ENCODE data around the gene ZG16.
"Not testable (repeated sequence)": the region's sequence is repeated elsewhere in the genome, so short reads cannot be mapped to it uniquely, and the experiment has no call there.

Gene ZG16

DNA sequence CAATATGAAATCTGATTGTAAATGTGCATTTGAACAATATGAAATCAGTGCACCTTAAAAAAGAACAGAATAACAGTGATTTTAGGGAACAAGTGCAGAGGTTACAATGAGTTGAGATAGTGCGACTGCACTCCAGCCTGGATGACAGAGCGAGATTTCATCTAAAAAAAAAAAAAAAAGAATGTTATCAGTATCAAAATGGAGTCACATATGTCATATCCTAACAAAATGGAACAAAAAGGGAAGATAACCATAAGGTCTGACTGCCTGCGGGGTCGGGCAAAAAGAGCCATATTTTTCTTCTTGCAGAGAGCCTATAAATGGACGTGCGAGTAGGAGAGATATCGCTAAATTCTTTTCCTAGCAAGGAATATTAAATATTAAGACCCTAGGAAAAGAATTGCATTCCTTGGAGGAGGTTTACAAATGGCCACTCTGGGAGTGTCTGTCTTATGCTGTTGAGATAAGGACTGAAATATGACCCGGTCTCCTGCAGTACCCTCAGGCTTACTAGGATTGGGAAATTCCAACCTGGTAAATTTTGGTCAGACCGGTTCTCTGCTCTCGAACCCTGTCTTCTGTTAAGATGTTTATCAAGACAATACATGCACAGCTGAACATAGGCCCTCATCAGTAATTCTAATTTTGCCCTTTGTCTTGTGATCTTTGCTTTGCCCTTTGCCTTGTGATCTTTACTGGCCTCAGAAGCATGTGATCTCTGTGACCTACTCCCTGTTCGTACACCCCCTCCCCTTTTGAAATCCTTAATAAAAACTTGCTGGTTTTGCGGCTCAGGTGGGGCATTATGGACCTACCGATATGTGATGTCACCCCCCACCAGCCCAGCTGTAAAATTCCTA, 5.3 kb downstream of the ZG16 start:
- not testable (repeated sequence) for DNase-seq (ENCODE audit: low read depth in 1 of 2, low spot score in 1 of 2)

DNA sequence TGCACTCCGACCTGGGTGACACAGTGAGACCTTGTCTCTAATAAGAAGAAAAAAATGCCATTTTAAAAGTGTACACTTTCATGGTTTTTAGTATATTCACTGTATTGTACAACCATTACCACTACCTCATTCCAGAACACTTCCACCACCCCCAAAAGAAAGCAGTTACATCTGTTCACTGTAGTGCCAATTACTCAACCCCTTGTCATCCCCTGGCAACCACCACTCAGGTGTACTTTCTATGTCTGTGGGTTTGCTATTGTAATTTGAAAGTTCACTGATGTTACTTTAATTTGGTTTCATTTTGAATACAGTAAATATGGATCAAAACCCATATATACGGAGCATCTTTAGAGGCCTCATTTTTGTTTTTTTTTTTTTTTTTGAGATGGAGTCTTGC, 6.1 kb downstream of the ZG16 start:
- DNase-seq (ENCODE audit: low read depth in 1 of 2, low spot score in 1 of 2): peak in 1 of 2 donors; percentile 18

DNA sequence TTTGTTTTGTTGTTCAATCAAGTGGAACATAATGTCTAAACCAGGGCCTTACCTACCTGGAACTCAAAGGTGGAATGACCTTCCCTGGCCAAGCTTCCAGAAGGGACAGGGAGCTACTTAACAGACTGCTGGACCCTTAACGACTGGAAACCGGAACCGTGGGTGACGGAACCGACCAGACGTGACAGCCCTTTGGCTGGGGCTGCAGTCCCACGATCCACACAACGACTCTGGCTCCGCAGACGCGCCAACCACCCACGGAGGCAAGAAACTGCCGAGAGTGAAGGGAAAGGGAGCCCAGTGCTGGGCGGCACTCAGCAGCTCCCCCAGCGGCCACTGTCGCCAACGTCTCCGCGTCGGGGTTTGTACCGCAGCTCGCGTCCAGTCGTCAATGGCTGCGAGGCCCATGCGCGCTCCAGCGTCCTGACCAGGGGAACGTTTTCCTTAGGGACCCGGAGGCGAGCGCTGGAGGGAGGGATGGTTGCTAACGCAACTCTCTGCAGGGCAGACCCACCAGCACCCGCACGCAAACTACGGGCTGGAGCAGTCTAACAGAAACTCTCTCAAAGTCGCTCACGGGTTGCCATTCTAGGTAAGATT, 6.9 kb downstream of the ZG16 start:
- peak; percentile 57 to 64 for DNase-seq (ENCODE audit: low read depth in 1 of 2, low spot score in 1 of 2)

DNA sequence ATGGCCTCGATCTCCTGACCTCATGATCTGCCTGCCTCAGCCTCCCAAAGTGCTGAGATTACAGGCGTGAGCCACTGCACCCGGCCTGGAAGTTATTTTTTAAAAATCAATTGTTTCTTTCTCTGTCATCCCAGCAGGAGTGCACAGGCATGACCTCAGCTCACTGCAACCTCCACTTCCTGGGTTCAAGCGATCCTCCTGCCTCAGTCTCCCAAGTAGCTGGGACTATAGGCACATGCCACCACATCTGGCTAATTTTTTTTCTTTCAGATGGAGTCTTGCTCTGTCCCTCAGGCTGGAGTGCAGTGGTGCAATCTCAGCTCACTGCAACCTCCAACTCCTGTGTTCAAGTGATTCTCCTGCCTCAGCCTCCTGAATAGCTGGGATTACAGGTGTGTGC, 9.1 kb downstream of the ZG16 start:
- DNase-seq (ENCODE audit: low read depth in 1 of 2, low spot score in 1 of 2): not testable (repeated sequence)

DNA sequence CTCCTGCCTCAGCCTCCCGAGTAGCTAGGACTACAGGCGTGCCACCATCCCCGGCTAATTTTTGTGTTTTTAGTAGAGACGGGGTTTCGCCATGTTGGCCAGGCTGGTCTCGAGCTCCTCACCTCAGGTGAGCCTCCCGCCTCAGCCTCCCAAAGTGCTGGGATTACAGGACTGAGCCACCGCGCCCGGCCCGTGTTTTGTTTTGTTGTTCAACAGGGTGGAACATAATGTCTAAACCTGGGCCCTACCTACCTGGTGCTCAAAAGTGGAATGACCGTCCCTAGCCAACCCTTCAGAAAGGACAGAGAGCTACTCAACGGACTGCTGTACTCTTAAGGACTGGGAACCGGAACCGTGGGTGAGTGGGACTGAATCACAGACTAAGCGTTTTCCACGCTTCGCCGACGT, 11.7 kb downstream of the ZG16 start:
- no peak for DNase-seq (ENCODE audit: low read depth in 1 of 2, low spot score in 1 of 2)

DNA sequence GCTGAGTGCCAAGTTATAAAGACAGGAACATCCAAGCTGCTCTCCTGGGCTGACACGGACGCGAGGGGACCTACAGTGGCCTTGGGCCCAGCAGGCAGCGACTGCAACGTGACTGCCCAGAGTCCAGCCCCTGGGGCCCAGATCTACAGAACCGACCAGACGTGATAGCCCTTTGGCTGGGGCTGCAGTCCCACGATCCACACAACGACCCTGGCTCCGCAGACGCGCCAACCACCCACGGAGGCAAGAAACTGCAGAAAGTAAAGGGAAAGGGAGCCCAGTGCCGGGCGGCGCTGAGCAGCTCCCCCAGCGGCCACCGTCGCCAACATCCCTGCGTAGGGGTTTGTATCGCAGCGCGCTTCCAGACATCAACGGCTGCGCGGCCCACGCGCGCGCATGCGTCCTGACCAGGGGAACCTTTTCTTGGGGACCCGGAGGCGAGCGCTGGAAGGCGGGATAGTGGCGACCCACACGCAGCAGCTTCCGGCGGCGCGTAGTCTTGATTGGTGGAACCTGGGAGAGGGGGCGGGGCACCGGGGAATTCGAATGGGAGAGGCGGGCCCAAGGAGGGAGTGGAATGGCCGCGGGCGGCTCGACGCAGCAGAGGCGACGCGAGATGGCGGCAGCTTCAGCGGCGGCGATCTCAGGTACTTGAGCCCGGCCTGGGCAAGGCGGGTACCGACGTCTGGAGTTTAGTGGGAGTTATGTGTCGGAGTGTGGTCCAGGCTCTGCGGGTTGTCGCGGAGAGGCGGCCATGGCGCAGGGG, 12.3 kb downstream of the ZG16 start, which contains the start of gene KIF22:
KIF22 (plus strand) TSS at position 569 of the 766 bp plus-strand sequence; CDS start at position 578, 9 bp downstream.
- peak; percentile 99 to 100 for DNase-seq (ENCODE audit: low read depth in 1 of 2, low spot score in 1 of 2)

DNA sequence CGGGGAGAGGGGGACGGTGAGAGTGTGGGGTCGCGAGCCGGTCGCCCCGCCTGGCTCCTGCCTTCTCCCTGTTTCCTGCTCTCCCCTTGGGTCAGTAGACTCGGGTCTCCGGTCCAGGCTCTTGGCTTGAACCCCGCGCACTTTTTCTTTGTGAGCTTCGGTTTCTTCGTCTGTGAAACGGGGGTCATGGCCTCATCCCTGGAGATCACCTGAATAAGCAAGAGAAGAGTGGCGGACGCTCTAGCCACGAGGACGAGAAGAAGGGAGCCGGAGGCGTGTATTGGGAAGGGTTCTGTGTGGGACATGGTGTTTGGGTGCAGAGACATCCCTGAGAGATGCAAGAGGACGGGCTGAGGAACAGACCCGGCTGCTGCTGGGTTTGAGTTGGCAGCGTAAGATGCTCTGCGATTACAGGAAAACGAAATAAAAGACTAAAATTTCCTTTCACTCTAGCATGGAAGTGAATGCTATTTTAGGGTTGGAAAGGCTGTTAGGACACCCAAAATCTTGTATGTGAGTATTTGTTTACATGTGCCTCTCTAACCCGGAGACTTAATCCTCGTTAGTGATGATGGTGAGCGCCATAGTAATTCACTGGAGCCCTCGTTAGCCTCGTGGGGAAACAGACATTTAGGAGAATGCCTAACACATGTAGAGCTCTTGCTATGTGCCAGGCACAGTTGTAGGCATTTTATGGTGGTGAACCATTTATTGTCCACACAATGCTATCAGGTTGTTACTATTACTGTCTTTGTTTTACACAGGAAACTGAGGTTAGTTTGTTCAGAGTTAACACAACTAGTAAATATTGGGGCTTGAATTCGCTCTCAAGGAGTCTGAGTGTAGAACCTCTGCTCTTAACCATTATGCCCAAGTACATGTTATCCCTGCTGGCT, 13.1 kb downstream of the ZG16 start:
- no peak for DNase-seq (ENCODE audit: low read depth in 1 of 2, low spot score in 1 of 2)

DNA sequence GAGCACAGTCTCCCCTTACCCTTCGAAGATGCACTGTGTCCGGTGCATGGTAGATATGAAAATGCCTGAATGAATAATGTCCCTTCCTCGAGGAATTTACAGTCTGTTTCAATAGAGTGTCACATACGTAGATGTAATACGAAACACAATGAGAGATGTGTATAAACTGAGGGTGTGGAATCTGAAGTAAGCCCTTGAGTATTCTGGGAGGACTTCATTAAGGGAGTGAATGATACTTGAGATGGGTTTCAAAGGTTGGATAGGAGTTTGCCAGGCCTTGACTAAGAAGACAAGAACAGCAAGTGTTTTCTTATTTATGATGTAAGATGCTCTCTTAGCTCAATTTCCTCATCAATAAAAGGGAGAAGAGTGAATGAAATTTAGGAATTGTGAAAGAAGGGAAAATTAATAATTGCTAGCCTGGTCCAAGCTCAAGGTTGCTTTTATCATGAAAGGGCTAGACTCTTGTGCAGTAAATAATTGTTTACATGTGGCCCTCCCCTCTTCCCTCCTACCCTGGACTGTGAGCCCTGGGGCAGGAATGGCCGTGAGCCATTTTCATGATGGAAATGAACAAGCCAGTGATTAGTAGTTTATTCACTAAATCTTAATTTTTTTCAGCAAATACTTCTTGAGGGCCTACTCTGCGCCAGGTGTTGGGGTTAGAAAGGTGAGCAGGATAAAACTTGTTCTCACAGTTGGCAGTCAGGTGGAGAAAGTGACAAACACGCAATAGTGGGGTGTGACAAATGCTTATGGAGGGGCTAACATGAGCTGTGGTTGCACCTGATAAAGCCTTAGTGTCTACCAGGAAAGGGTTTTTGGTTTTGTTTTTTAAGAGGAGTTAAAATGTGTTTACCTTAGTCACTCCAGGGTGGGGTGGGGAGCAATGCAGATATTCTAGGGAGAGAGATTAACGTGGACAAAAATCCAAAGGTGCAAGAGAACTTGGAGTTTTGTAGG, 14.1 kb downstream of the ZG16 start:
- no peak for DNase-seq (ENCODE audit: low read depth in 1 of 2, low spot score in 1 of 2)

DNA sequence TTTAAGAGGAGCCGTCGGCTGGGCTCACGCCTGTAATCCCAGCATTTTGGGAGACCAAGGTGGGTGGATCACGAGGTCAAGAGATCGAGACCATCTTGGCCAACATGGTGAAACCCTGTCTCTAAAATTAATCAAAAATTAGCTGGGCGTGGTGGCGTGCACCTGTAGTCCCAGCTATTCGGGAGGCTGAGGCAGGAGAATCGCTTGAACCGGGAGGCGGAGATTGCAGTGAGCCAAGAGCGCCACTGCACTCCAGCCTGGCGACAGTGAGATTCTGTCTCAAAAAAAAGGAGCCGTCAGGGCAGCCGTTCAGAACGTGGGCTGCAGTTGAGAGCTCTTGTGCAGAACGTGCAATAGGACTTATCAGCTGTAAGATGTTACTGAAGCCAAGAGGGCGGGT, 15.1 kb downstream of the ZG16 start:
- DNase-seq (ENCODE audit: low read depth in 1 of 2, low spot score in 1 of 2): not testable (repeated sequence)

DNA sequence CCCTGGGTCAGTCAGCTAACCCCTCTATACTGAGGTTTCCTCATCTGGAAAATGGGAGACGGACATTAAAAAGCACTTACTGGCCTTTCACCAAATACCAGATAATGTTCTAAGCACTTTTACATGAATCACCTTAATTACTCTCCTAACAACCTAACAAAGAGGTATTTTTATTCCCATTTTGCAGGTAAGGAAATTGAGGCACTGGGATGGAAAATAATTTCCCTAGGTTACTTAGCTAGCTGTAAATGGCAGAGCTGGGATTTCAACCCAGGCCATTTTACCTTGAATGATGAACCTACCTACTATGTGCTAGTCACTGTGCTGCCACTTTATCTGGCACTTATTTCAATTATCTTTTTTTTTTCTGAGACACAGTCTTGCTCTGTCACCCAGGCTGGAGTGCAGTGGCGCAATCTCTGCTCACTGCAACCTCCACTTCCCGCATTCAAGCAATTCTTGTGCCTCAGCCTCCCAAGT, 16.2 kb downstream of the ZG16 start:
- no peak for DNase-seq (ENCODE audit: low read depth in 1 of 2, low spot score in 1 of 2)

DNA sequence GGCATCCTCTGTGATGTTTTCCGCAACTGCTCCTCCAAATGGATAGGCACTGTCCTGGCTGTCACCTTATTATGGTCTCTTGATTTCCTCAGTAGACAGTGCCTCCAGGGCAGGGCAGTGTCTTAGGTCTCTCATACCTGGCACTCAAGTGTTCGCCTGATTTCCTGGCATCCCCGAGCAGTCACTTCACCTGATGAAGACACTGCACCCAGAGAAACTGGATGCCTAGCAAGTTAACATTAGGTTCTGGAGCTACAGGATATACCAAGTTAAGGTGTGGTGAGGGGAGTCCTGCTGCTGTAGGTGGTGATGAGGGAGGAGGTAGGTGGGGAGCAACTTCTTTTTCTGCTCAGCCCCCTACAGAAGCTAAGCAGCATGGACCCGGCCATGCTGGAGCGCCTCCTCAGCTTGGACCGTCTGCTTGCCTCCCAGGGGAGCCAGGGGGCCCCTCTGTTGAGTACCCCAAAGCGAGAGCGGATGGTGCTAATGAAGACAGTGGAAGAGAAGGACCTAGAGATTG, 24.4 kb downstream of the ZG16 start:
- no peak for DNase-seq (ENCODE audit: low read depth in 1 of 2, low spot score in 1 of 2)

DNA sequence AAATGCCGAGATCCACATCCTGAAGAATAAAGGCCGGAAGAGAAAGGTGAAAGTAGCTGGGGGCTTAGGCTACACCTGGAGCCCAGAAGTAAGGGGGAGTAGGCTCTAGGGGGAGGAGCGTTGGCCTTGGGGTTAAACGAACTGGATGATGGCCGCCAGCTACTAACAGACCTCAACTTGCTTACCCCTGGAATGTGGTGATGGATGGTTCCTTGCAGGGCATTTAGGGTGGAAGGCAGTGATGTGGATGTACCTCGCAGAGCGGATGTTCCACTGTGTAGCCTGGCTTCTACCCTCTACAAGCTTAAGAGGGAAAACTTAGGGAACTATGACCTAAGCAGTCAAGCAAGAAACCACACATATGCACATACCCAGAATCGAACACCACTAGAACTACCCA, 26.0 kb downstream of the ZG16 start:
- no peak for DNase-seq (ENCODE audit: low read depth in 1 of 2, low spot score in 1 of 2)

DNA sequence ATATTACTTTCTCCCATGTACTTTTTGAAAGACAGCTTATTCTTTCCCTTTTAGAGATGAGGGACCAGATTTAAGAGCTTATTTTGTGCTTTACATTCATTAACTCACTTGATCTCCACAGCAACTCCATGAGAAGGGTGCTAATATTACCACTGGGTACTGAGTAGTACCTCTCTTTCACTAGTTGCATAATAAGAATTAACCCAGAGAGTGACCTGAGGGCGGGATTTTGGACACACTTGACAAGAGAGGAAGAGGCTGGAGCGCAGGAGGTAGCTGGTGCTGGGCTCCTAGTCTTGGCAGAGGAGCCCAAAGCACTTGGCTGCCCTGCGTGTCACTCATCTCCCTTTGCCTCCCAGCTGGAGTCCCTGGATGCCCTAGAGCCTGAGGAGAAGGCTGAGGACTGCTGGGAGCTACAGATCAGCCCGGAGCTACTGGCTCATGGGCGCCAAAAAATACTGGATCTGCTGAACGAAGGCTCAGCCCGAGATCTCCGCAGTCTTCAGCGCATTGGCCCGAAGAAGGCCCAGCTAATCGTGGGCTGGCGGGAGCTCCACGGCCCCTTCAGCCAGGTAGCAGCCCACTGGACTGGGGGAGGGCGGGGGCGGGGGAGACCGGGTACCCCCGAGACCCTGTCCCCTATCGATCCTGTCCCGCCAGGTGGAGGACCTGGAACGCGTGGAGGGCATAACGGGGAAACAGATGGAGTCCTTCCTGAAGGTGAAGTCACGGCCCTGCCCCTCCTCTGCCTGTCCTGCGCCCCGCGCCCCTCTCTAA, 26.6 kb downstream of the ZG16 start:
- DNase-seq (ENCODE audit: low read depth in 1 of 2, low spot score in 1 of 2): no peak

DNA sequence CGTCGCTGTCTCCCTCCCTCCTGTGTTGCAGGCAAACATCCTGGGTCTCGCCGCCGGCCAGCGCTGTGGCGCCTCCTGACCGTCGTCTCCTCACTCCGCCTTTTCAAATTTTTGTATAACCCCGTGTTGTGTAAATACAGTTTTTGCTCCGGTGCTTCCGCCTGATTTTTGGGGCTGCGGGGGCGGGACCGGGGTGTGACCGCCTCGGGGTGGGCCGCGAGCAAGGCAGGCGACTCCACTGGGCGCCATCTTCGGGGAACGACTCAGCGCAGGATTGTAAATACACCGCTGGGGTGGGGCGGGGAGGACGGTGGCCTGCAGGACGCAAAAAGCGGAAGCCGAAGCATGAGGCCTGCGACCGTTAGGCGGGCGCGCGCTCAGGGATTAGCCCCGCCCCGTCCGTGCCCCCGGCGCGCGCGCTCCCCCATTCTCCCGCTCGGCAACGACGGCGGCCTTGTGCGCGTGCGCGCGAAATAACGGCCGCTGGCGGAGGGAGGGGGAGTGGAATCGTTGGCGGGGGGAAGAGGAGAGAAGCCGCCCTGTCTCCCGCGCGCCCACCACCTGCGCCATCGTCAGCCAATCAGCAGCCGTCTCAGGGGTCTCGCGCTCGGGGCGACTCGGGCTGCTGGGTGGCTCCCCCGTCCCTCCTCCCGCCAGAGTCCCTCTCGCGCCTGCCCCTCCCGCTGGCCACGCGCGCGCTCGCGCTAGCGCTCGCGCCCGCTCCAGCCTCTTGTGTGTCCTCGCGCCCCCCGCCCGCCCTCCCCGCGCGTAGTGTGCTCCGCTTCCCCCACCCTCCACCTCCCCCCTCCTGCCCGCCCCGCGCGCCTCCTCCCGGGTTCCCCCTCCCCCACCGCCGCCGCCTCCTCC, 27.4 kb downstream of the ZG16 start:
- DNase-seq (ENCODE audit: low read depth in 1 of 2, low spot score in 1 of 2): peak; percentile 95 to 96

DNA sequence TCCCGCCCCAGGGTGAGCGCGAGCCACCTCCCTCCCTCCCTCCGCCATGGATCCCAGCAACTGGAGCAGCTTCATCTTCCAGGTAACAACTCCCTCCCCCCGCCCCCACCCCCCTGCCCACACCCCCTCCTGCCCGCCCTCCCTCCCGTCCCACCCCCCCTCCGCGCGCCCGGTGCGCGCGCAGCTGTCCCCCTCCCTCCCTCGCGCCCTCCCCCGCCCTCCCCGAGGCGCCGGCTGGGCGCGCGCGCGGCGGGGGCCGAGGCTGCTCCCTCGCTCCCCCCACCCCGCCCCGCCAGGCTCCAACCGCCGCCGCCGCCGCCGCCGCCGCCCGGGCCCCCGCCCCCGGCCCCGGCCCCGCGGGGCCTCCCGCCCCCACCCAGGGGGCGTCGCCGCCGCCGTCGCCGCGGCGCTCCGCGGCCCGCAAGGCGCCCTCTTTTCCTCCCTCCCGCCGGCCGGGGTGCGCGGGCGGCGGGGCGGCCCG, 28.1 kb downstream of the ZG16 start, which contains the start of gene MAZ:
MAZ (plus strand) TSS at position 431 of the 481 bp plus-strand sequence. CDS start 173 bp downstream, outside the sequence.
- DNase-seq (ENCODE audit: low read depth in 1 of 2, low spot score in 1 of 2): peak in 1 of 2 donors; percentile 68

DNA sequence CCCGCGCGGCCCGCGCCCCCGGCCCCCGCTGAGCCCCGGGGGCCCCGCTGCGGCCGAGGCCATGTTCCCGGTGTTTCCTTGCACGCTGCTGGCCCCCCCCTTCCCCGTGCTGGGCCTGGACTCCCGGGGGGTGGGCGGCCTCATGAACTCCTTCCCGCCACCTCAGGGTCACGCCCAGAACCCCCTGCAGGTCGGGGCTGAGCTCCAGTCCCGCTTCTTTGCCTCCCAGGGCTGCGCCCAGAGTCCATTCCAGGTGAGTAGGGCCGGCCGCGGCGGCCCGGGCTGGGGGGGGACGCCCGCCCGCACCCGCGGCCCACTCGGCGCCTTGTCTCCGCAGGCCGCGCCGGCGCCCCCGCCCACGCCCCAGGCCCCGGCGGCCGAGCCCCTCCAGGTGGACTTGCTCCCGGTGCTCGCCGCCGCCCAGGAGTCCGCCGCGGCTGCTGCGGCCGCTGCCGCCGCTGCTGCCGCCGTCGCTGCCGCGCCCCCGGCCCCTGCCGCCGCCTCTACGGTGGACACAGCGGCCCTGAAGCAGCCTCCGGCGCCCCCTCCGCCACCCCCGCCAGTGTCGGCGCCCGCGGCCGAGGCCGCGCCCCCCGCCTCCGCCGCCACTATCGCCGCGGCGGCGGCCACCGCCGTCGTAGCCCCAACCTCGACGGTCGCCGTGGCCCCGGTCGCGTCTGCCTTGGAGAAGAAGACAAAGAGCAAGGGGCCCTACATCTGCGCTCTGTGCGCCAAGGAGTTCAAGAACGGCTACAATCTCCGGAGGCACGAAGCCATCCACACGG, 28.8 kb downstream of the ZG16 start:
- DNase-seq (ENCODE audit: low read depth in 1 of 2, low spot score in 1 of 2): peak in 1 of 2 donors; percentile 42

Measured in activated T-helper 1 cell treated with anti-CD3 and anti-CD28 coated beads, Interleukin-2, amount 50 U/mL, for 16 hours (primary cell).